Neutrophil (primary cell): ENCODE data around the gene MCRS1.
"Not testable (repeated sequence)": the region's sequence is repeated elsewhere in the genome, so short reads cannot be mapped to it uniquely, and the experiment has no call there.

Source experiments
- H3K27ac ChIP-seq: fragments of 200-600 bp; sonication (generic); 2 replicates; pipeline ENCODE4 v1.5.1; 2016; ENCODE audit warnings: mild to moderate bottlenecking, moderate library complexity
- H3K27me3 ChIP-seq: fragments of 200-600 bp; sonication (generic); 2 replicates; pipeline ENCODE4 v1.6.0; 2016; ENCODE audit warnings: mild to moderate bottlenecking
- H3K36me3 ChIP-seq: fragments of 200-600 bp; sonication (generic); 2 replicates; pipeline ENCODE4 v1.5.1; 2017
- H3K4me1 ChIP-seq, 2 experiments: fragments of 200-600 bp in 1 of 2; sonication (generic) in 1 of 2; 1 replicate in 1 of 2; 2 replicates in 1 of 2; pipeline versions ENCODE4 v1.5.1 to v1.6.1; 2013 to 2016; ENCODE audit warnings: low read depth in 1 of 2, low read length in 1 of 2, mild to moderate bottlenecking in 1 of 2, moderate library complexity in 1 of 2; ENCODE audit not compliant: control insufficient read depth in 1 of 2, insufficient read depth in 1 of 2
- H3K4me3 ChIP-seq, 2 experiments: fragments of 200-600 bp in 1 of 2; sonication (generic) in 1 of 2; 1 replicate in 1 of 2; 2 replicates in 1 of 2; pipeline ENCODE4 v1.5.1; 2013 to 2016; ENCODE audit warnings: low read depth in 1 of 2, low read length in 1 of 2, mild to moderate bottlenecking in 1 of 2, moderate library complexity in 1 of 2
- H3K9me3 ChIP-seq: fragments of 200-600 bp; sonication (generic); 2 replicates; pipeline ENCODE4 v1.5.1; 2016
- TF ChIP-seq, protein P1 (sequence below): fragments of 200-600 bp; sonication (generic); IDR thresholded peaks from 2 replicates; pipeline ENCODE4 v1.5.1; 2016; ENCODE audit warnings: antibody characterized with exemption

Gene MCRS1

DNA sequence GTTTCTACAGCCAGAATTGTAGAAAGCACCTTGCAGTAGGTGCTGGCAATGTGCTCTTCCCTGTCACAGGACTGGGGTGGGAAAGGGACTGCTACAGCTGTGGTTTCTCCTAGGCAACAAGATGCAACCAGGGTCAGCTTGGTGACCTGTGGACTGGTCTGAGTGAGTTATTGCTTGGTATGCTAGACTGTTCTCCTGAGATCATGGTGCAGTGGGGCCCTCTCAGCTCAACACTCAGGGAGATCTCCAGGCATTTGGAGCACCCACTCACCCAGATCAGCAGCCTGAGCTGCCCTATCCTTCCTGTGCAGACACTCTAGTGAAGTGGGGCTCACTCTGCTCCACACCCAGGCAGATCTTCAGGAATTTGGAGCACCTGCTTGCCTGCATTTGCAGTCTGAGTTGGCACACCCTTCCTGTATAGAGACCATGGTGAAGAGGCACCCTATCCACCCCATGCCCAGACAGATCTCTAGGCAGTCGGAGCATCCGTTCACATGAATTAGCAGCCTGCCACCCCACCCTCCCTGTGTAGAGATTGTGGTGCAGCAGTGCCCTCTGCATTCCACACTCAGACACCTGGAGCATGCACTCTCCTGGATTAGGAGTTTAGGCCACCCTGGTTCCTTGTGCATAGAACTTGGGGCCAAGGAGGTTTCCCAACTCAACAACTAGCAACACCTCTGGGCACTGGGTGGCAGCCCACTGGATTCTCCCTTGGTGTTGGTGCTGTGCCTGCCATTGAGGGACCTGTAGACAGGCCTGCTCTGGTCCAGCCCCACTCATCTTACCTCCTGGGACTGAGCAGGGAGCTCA is 41.3 kb upstream of the MCRS1 start:
- TF ChIP-seq, protein P1, sequence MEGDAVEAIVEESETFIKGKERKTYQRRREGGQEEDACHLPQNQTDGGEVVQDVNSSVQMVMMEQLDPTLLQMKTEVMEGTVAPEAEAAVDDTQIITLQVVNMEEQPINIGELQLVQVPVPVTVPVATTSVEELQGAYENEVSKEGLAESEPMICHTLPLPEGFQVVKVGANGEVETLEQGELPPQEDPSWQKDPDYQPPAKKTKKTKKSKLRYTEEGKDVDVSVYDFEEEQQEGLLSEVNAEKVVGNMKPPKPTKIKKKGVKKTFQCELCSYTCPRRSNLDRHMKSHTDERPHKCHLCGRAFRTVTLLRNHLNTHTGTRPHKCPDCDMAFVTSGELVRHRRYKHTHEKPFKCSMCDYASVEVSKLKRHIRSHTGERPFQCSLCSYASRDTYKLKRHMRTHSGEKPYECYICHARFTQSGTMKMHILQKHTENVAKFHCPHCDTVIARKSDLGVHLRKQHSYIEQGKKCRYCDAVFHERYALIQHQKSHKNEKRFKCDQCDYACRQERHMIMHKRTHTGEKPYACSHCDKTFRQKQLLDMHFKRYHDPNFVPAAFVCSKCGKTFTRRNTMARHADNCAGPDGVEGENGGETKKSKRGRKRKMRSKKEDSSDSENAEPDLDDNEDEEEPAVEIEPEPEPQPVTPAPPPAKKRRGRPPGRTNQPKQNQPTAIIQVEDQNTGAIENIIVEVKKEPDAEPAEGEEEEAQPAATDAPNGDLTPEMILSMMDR, result no peak
- Histone ChIP-seq H3K36me3 (no peaks in the 10 kb centered on the region), H3K27ac (no peak overlapping the region), H3K4me3 (no peak overlapping the region), H3K4me1 (no peaks in the 10 kb centered on the region), H3K9me3 (no peaks in the 10 kb centered on the region), H3K27me3 (no peaks in the 10 kb centered on the region)

DNA sequence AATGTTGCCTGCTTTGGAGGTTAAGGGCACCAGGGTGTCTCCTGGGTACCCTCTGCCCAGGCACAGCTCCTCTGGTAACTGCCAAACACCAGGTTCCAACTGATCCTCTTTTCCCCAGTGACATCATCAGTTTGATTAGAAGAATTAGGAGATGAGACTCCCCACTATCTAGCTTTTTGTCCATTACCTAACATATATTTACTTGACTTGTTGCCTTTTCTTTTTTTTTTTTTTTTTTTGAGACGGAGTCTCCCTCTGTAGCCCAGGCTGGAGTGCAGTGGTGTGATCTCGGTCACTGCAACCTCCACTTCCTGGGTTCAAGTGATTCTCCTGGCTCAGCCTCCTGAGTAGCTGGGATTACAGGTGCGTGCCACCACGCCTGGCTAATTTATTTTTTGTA is 37.6 kb upstream of the MCRS1 start, which contains the start of gene FAM186B:
Gene FAM186B, minus strand, starts transcription at position 101 of the 400 bp plus-strand sequence. CDS start 162 bp downstream, outside the sequence.
- not testable (repeated sequence) for H3K27ac ChIP-seq, H3K36me3 ChIP-seq, H3K4me3 ChIP-seq, H3K4me1 ChIP-seq, H3K27me3 ChIP-seq, H3K9me3 ChIP-seq

DNA sequence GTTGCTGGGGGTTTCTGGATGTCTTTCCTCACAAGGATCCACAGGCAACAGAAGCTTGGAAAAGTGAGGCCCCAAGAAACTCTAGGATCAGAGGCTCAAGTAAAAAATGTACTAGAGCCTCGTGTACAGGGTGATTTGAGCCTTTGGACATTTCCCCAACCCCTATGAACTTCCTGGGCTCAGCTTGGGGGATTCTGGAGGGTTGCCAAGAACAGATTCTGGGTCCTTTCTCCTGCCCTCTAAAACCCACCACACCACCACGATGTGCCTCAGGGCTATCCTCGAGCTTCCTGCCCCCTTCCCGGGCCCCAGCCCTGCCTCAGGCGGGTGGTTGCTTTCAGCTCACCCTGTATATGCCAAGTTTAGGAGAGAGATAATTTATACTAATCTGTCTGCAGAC is 36.9 kb upstream of the MCRS1 start:
- H3K9me3 ChIP-seq, result no peaks in the 10 kb centered on the region
- no peaks in the 10 kb centered on the region for H3K4me1 ChIP-seq
- no peaks in the 10 kb centered on the region for H3K36me3 ChIP-seq
- H3K27ac ChIP-seq, result no peak overlapping the region
- TF ChIP-seq, protein P1, result no peak
- no peak overlapping the region for H3K4me3 ChIP-seq
- no peaks in the 10 kb centered on the region for H3K27me3 ChIP-seq

DNA sequence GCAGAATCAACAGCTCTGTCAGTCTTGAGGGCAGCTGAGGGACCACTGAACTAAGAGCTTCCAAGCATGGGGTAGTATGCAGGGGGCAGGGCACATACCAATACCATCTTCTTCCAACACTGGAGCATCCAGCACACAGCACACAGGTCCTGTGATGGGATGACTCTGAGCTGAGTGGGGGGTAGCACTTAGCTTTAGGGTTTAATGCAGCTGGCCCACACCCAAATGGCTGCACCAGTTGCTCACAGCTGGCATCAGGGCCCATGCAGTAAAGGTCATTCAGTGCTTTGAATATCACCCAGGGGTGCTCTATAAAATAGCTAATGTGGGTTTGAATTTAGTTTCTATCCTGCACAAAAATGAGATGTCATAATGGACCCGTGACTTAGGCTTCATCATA is 35.8 kb upstream of the MCRS1 start:
- H3K4me3 ChIP-seq, result no peak overlapping the region
- no peaks in the 10 kb centered on the region for H3K9me3 ChIP-seq
- TF ChIP-seq, protein P1, result no peak
- no peak overlapping the region for H3K27ac ChIP-seq
- H3K36me3 ChIP-seq, result no peaks in the 10 kb centered on the region
- H3K4me1 ChIP-seq, result no peaks in the 10 kb centered on the region
- H3K27me3 ChIP-seq, result no peaks in the 10 kb centered on the region

DNA sequence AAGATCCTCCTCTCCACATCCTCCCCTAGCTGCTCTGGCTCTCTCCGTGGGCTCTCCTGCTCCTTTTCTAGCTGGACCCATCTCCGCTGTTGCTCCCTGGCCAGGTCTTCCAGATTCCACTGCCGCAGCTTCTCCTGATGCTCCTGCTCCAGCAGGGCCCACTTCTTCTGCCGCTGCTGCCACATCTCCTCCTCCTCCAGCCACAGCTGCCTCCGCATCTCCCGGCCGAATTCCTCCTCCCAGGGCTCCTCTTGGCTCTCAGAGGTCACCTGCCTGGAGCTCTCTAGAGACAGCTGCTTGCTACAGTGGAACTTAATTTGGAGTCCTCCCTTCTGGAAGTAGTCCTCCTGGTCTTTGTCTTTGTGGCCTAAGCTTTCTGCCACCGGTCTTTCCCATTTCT is 32.0 kb upstream of the MCRS1 start:
- no peak overlapping the region for H3K4me3 ChIP-seq
- H3K27ac ChIP-seq, result no peak overlapping the region
- no peaks in the 10 kb centered on the region for H3K4me1 ChIP-seq
- TF ChIP-seq, protein P1, result no peak
- no peaks in the 10 kb centered on the region for H3K36me3 ChIP-seq
- H3K27me3 ChIP-seq, result no peaks in the 10 kb centered on the region
- no peaks in the 10 kb centered on the region for H3K9me3 ChIP-seq

DNA sequence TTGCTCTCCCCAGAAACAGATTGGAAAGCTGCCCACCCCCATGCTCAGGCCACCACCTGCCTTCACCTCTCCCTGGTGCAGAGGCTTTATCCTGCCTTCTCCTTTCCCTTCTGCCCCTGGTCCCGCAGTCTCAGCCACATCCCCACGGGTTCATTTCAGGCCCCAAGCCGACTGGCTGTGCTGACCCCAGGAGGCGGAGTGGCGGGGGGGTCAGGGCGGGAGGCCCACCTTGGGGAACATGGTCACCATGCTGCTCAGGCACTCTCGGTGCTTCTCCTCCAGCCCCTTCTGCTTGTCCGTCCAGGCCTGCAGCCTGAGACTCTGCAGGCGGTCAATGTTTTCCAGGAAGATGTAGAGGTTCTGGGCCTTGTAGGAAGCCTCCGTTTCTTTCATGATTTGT is 30.6 kb upstream of the MCRS1 start:
- no peak overlapping the region for H3K4me3 ChIP-seq
- H3K9me3 ChIP-seq, result no peaks in the 10 kb centered on the region
- no peaks in the 10 kb centered on the region for H3K36me3 ChIP-seq
- no peak overlapping the region for H3K27ac ChIP-seq
- no peaks in the 10 kb centered on the region for H3K4me1 ChIP-seq
- TF ChIP-seq, protein P1, result no peak
- H3K27me3 ChIP-seq, result no peaks in the 10 kb centered on the region
